Stimulated activated CD8-positive, alpha-beta memory T cell treated with anti-CD3 and anti-CD28 coated beads, Interleukin-12 subunit alpha, Interleukin-12 subunit beta, amount 100 ng/mL, for 1 hour (primary cell): Measurements from ENCODE around the gene TSPEAR.
"Not testable (repeated sequence)": the region's sequence is repeated elsewhere in the genome, so short reads cannot be mapped to it uniquely, and the experiment has no call there.

Experiments
- DNase-seq: peaks from one replicate; pipeline ENCODE4 v3.0.0-alpha.2; 2020; ENCODE audit warnings: low read depth

Gene TSPEAR

GRCh38 chr21:44568667-44569556, 142.5 kb downstream of the TSPEAR start:
- no peak for DNase-seq

GRCh38 chr21:44568261-44568660, 143.1 kb downstream of the TSPEAR start:
- no peak for DNase-seq

DNA sequence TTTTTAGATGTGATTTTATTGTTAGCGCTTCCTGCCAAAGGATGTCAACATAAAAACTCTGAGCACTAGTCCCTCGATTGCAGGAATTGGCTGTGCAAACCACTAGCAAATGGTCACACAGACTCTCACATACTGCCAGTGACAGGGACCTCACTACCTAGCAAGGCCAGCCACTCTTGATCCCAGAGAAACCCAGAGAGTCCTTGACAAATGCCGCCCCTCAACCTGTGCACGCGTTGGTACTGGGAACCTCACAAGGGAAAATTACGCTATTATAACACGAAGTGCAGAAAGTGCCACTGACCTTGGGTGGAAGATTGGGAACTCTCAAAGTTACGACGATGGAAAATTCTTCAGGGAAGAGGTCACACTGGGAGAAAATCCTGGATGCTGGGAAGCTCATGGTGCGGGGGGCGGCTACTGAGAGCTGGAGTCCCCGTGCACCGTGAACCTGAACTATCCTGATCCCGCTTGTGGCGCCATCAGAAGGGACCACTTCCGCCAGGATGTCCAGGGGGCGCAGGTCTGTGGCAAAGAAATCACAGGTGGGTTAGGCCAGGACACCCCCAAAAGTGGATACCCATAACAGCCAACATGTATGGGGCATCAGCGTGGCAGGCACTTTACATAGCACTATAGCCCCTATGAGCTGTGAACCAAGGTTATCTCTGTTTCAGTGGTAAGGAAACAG, 143.7 kb downstream of the TSPEAR start:
- DNase-seq, result no peak

DNA sequence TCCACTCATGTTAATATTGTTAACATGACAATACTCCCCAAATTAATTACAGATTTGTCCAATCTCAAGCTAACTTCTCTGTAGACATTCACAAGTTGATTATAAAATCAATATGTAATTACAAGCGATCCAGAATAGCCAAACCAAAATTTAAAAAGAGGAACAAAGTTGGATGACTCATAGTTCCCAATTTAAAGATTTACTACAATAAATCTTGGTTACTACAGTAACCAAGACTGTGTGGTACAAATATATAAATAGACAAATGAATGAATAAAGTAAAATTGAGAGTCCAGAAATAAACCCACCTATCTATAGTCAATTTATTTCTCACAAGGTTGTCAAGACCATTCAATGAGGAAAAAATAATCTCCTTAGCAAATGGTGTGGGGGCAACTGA, 145.0 kb downstream of the TSPEAR start:
- no peak for DNase-seq

DNA sequence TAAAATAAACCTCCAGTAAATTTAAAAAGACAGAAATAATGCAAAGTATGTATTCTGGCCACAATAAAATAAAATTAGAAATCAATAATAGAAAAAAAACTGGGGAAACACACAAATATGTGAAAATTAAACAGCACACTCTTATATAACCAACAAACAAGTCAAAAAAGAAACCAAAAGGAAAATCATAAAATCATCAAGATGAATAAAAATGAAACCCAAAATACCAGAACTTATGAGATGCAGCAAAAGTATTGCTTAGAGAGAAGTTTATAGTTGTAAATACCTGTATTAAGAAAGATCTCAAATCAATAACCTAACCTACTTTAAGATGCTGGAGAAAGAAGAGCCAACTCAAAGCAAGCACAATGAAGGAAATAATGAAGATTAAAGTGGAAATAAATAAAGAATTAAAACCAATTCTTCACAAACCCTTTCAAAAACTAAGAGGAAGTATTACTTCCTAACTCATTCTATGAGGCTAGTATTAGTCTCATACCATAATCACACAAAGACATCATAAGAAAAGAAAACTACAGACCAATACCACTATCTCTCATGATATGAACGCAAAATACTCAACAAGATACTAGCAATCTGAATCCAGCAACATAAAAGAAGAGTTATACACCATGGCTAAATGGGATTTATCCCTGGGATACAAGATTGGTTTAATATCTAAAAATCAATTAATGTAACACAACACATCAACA, 146.3 kb downstream of the TSPEAR start:
- no peak for DNase-seq

DNA sequence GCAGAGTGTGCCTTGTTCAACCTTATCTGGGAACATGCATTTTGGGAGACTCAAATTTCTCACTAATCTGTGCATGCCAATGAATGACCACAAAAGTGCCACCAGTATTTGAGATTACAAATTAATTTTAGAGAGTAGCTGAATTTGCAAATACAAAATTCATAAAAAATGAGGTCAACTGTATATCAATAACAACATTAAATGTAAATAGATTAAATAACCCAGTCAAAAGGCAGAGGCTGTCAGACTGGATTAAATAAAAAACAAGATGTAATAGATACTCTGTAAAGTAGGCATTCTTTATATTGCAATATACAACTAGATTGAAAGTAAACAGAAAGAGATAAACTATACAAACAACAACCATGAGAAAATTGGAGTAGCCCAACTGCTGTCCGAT, 147.3 kb downstream of the TSPEAR start:
- DNase-seq, result no peak

DNA sequence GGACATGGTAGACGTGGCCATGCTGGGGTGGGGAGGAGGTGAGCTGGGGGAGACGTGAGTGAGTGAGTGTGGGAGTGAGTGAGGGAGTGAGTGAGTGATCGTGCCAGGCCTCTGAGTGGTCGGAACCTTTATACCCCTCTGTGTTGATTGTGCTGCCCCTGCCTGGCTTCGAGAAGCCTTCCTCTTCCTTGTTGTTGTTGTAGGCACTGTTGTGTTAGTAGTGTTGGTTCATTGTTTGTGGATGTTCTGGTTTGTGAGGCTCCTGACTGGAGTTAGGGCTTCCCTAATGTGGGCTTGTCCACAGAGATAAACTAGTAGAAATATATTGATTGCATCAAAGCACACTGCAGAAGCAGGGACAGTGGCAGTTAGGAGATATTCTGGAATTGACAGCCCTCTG, 152.7 kb downstream of the TSPEAR start, which contains the start of gene KRTAP10-3:
Gene KRTAP10-3, minus strand, starts transcription at position 101 of the 400 bp plus-strand sequence. Its CDS starts 80 bp downstream, at position 21.
- no peak for DNase-seq

GRCh38 chr21:44558329-44558675, 153.1 kb downstream of the TSPEAR start:
- DNase-seq, result not testable (repeated sequence)

- DNase-seq, result no peak
These were observed 153.7 kb downstream of the TSPEAR start for GRCh38 chr21:44557491-44558328.

DNA sequence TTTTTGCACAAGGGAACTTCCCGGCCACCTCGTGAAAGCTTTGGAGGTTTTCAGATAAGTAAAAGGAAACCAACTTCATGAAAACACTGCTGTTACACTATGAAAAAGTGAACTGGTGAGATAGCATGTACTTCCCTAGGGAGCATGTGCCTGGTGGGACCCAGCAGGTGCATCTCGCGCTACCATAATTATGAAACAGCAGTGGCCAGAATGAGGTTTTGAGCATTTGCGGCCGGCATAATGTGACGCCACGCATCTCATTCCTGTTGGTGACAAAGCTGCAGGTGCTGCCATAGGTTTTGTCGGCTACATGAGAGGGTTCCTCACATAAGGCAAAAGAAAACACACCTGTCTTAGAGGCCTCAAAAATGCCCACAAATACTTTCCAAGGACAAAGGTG, 154.5 kb downstream of the TSPEAR start:
- DNase-seq, result no peak

DNA sequence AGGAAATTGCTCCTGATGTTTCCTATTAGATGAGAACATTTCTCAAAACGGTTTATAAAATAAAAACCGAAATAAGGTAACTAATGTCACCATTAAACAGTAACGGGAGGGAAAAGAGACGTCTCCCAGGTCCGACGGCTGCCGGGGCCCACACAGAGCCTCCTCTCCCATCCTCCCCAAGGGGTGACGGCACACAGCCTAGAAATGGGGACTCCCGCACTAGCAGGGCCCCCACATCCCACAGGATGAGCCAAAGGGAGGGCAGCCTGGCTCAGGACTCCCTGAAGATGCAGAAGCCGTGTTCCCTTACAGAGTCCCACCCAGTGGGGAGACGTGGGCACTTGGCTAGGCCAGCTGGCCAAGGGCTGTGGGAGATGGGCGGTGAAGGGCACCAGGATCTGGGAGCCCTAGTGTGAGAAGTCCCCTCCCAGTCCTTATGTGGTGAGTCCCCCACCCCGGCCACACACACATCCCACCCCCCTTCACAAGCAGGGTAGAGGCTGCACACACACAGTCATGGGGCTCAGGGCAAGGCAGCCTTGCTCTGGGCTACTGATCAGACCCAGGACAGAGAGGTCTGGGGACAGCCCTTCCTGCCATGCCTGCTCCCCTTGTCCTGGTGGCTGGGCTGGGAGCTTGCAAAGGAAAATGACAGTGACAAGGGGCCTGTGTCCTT, 156.0 kb downstream of the TSPEAR start:
- no peak for DNase-seq

DNA sequence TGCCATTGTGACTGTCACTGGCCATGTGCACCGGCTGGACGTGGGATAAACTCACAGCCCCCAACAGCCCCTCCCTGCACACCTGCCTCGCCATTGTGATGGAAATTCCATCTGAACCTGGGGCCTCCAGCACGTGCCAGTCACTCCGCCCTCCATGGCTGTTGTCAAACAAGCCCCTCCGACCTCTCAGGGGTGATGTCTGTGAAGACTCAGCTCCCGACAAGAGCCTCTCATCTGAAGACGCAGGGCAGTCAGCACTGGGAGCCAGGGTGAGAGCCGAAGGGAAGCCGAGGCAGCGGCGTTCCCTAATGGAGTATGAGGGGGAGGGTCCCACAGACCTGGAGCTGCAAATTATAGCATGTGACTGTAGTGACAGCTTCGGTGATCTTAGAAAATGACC, 158.7 kb downstream of the TSPEAR start:
- no peak for DNase-seq

GRCh38 chr21:44552136-44552535, 159.2 kb downstream of the TSPEAR start:
- DNase-seq, result no peak

DNA sequence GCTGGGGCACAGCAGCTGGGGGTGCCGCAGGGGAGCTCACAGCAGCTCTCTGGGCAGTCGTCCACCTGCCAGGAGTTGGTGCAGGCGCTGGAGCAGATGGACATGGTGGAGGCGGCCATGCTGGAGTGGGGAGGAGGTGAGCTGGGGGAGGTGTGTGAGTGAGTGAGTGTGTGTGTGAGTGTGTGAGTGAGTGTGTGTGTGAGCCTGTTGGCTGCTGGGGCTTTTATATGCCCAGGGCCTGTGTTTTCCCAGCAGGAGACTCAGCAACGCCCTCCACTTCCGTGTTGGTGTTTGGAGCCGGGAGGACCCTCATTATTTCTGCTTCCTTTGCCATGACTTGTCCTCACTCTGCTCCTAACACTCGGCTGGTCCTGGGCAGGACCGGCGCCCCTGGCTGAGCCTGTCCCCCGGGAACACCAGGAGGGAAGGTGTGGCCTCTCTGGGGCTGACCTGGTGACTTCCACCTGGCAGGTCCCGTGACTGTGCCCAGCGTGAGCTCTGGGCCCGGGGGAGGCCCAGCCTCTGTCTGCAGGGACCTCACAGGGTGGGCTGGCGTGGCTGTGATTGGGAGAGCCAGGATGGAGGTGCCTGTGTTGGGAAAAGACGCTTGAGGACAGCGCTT, 159.9 kb downstream of the TSPEAR start, which contains the start of gene KRTAP10-2:
Gene KRTAP10-2, minus strand, starts transcription at position 166 of the 622 bp plus-strand sequence. Its CDS starts 47 bp downstream, at position 119.
- no peak for DNase-seq

DNA sequence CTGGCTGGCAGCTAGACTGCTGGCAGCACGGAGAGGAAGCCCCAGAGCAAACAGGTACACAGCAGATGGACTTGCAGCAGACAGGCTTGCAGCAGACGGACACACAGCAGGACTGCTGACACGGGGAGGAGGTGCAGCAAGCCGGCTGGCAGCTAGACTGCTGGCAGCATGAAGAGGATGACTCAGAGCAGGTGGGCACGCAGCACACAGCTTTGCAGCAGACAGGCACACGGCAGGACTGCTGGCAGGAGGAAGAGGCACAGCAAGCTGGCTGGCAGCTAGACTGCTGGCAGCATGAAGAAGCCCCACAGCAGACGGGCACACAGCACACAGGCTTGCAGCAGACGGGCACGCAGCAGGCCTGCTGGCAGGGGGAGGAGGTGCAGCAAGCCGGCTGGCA, 160.6 kb downstream of the TSPEAR start:
- DNase-seq, result no peak

- DNase-seq, result not testable (repeated sequence)
These were observed 161.1 kb downstream of the TSPEAR start for GRCh38 chr21:44550285-44550684.

DNA sequence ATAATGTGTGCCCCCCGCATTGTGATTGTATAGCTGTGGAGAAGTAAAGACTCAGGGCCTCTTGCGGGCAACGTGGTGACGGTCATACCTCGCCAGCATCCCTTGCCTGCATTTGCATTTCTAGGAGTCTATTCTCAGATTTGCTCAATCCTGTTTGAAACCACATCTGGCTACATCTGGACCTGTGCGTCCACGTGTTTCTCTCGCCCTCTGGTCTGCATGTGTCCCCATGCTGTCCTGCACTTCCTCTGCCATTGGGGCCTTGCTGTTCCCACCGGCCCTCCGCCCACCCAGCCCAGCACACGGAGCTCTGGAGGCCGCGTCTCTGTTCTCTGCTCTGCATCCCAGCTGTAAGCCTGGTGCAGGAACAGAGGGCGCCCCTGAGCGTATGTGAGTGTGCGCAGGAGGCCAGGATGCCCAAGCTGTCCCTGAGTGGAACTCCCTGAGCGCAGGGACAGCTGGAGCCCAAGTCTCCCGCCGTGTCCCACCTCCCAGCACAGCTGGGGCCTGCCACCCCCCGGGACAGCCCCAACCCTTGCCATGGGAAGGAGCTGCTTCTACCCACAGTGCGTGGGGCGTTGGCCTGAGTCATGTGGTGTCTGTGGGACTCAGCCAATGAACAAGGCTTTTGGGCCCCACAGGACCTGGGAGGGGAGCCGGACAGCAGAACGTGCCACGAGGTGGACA, 161.7 kb downstream of the TSPEAR start:
- no peak for DNase-seq

DNA sequence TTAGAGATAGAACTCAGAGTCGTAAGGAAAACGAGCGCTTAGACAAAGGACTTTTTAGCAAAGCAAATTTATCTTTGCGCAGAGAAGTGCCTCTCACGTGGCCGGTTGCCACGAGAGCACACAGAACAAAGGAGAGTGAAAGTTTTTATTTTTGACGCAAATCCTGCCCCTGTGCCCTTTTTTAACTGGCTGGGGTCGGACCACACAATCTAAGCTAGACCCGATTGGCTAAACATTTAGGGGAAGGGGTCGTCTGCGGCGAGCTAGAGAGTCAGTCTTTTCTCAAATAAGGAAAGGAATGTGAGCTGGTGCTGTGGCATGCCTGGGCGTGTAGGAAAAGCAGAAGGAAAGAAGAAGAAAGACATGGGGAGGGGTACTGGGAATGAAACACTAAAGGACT, 162.4 kb downstream of the TSPEAR start:
- DNase-seq, result no peak

DNA sequence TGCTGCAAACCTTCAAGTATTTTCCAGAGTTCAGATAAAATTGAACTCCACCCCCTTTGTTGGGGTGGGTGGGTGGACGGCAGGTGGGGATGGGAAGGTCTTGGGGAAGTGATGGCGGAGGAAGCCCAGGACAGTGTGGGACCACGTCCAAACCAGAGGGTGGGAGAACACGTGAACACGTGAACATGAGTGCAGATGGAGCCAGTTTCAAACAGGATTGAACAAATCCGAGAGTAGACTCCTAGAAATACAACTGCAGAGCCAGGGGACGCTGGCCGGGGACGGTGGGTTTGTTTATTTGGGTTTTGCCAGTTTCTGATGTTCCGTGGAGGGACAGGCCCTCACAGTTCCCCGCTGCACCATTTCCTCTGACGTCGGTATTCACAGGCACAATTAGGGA, 163.0 kb downstream of the TSPEAR start:
- no peak for DNase-seq
